Fibroblast of peridontal ligament (primary cell): ENCODE measurements around the gene MAPK8IP2.
"Not testable (repeated sequence)": the region's sequence is repeated elsewhere in the genome, so short reads cannot be mapped to it uniquely, and the experiment has no call there.

Experiments
- DNase-seq: peaks from one replicate; pipeline ENCODE4 v3.0.0-alpha.2; 2010; ENCODE audit errors: extremely low read depth

Gene MAPK8IP2

GRCh38 chr22:50599816-50600455, 657 bp upstream of the MAPK8IP2 start:
- peak; percentile 9 for DNase-seq

- DNase-seq: no peak
Measured at GRCh38 chr22:50600967-50601668, 525 bp downstream of the MAPK8IP2 start.

- DNase-seq: no peak
Measured at GRCh38 chr22:50601669-50602337, 1.2 kb downstream of the MAPK8IP2 start.

DNA sequence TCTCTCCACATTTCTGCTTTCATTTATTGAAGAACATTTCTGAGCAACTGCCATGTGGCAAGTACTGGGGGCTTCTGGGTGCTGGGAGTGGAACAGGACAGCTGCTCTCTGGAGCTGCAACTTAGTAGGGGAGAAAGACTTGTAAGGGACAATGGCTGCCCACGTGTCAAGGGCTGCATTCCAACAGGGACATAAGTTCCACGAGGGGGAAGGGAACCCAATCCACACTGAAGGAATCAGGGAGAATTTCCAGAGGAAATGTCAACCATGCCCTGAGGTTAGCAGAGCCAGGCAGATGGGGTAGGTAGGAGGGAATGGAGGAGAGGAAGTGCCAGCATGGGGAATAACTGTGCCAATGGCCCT, 1.7 kb downstream of the MAPK8IP2 start:
- DNase-seq: no peak

- DNase-seq: no peak
Measured at GRCh38 chr22:50603511-50604255, 3.1 kb downstream of the MAPK8IP2 start.

DNA sequence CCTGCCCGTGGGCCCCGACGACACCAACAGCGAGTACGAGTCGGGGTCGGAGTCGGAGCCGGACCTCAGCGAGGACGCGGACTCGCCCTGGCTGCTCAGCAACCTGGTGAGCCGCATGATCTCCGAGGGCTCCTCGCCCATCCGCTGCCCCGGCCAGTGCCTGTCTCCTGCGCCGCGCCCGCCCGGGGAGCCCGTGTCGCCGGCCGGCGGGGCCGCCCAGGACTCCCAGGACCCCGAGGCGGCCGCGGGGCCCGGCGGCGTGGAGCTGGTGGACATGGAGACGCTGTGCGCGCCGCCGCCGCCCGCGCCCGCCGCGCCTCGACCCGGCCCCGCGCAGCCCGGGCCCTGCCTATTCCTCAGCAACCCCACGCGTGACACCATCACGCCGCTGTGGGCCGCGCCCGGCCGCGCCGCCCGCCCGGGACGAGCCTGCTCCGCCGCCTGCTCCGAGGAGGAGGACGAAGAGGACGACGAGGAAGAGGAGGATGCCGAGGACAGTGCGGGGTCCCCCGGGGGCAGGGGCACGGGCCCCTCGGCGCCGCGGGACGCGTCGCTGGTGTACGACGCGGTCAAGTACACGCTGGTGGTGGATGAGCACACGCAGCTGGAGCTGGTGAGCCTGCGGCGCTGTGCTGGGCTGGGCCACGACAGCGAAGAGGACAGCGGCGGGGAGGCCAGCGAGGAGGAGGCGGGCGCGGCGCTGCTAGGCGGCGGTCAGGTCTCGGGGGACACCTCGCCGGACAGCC, 3.8 kb downstream of the MAPK8IP2 start:
- DNase-seq: no peak

DNA sequence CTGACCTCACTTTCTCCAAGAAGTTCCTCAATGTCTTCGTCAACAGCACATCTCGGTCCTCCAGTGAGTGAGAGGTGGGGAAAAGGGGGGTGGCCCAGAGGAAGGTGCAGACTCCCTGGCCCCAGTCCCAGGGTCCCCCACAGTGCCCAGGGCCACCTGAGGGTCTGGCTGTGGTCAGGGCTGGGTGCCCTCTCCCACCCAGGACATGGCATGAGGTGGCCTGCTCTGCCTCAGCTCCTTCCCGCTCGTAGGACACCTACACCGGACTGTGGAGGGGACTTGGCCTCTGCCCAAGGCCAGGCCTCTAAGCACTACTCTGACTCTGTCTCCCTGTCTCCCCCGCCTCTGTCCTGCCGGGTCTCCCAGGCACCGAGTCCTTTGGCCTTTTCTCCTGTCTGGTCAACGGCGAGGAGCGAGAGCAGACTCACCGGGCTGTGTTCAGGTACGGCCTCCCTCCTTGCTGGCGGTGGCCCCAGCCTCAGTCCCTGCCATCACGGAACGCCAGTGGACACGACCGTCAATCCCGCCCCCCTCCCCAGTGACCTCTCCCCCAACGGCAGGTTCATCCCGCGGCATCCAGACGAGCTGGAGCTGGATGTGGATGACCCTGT, 4.5 kb downstream of the MAPK8IP2 start:
- no peak for DNase-seq

DNA sequence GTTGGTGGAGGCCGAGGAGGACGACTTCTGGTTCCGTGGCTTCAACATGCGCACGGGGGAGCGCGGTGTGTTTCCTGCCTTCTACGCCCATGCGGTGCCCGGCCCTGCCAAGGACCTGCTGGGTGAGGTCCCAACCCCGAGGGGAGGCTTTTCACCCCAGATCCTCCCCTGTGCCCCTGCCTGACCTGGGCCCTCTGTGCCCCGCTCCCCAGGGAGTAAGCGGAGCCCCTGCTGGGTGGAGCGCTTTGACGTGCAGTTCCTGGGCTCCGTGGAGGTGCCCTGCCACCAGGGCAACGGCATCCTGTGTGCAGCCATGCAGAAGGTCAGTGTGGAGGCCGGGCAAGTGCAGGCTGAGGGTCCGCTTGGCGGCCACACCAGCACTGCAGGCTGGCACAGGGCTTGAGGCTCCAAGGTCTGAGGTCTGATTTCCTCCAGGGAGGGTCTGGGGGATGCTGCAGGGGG, 5.1 kb downstream of the MAPK8IP2 start:
- DNase-seq: no peak

DNA sequence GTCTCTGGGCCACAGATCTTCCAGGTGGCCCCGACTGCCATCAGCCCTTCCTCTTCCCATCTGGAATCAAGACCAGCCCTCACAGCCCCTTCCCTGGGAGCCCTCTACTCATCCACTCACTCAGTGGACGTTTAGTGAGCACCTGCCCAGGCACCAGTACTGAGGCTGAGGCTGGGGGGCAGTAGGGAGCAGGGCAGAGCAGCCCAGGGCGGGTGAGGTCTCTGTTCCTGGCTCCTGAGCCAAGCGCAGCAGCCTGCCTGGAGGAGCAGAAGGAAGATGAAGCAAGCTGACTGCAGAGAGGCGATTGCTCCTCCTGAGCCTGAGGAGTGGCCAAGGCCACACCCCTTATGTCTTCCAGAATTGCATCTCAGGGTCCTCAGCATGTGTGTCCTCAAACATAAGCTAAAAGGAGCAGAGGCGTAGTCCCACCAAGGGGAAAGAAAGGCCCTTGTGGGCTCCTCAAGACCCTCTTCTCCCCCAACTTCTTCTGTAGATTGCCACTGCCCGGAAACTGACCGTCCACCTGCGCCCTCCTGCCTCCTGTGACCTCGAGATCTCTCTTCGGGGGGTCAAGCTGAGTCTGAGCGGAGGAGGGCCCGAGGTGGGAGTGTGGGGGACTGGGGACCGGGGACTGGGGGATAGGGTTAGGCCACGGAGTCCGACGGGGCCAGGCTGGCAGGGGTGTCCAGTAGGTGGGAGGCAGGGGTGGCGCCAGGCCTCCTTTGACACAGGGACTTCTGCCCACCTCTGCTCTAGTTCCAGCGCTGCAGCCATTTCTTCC, 5.8 kb downstream of the MAPK8IP2 start:
- no peak for DNase-seq

DNA sequence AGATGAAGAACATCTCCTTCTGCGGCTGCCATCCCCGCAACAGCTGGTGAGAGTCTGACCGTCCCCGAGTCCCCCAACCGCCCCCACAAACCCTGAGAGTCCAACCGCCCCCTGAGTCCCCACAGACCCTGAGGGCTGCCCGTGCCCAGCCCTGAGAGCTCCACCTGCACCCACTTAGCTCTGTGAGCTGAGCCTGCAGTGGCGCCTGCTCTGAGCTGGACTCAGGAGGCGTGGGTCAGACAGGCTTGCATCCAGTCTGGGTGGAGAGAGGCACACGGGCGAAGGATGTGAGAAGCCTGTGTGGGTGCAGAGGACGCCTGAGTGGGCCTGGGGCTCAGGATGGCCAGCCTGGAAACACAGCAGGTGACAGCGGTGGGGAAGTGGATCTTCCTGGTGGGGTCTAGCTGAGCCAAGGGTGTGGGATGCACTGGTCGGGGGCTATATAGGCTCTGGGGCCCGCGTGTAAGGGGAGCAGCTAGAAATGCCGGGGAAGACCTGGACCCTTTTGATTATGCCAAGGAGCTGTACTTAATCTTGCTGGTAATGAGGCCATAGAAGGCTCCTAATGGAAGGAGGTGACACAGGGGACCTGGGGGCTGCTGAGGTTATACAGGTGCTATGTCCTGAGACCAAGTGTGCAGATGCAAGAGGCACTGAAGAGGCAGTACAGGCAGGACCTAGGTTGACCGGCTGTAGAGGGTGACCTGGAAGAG, 6.5 kb downstream of the MAPK8IP2 start:
- DNase-seq: no peak

GRCh38 chr22:50607659-50608020, 7.0 kb downstream of the MAPK8IP2 start:
- no peak for DNase-seq

DNA sequence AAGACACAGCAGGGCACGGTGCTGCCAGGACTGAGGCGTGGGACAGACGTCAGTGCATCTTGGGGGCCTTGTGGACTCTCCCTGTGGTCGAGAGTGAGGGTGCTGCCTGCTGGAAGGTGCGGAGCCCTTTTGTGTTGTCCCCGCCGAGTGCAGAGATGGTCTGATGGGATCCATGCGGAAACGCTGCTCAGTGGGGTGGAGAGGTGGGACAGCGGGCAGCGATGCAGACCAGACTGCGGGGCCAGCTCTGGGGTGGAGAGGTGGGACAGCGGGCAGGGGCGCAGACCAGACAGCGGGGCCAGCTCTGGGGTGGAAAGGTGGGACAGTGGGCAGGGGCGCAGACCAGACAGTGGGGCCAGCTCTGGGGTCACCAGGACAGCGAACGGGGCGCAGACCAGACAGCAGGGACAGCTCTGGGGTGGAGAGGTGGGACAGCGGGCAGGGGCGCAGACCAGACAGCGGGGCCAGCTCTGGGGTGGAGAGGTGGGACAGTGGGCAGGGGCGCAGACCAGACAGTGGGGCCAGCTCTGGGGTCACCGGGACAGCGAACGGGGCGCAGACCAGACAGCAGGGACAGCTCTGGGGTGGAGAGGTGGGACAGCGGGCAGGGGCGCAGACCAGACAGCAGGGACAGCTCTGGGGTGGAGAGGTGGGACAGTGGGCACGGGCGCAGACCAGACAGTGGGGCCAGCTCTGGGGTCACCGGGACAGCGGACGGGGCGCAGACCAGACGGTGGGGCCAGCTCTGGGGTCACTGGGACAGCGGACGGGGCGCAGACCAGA, 7.7 kb downstream of the MAPK8IP2 start:
- not testable (repeated sequence) for DNase-seq

- no peak for DNase-seq
Measured at GRCh38 chr22:50608996-50609395, 8.4 kb downstream of the MAPK8IP2 start.

GRCh38 chr22:50609599-50609998, 9.0 kb downstream of the MAPK8IP2 start:
- DNase-seq: no peak

- no peak for DNase-seq
Measured at GRCh38 chr22:50610041-50610451, 9.5 kb downstream of the MAPK8IP2 start.

GRCh38 chr22:50610581-50610980, 10.0 kb downstream of the MAPK8IP2 start:
- DNase-seq: no peak

DNA sequence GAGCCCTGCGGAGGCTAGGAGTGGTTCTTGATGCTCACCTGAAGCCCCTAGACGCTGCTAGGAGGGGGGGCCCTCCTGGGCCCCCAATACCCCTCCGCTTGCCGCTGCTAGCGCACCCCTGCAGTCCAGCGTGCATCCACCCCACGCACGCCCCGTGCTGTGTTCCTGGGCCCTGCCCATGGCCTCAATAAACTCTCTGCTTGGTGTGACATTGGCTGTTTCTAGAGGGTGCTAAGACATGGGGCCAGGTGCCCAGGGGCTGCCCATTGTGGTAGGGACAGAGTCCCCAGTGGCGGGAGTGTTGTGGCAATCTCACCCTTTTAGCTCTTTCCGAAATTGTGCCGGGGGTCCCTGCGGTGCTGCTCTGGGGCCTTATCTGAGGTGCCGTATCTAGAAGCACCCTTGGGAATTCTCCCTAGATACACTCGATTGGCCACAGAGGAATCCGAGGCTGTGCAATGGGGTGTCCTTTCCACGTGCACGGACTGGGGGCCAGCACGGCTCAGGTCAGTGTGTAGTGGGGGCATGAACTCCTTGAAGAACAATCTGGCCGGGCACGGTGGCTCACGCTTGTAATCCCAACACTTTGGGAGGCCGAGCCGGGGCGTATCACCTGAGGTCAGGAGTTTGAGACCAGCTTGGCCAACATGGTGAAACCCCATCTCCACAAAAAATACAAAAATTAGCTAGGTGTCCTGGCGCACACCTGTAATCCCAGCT, 10.9 kb downstream of the MAPK8IP2 start:
- DNase-seq: no peak

DNA sequence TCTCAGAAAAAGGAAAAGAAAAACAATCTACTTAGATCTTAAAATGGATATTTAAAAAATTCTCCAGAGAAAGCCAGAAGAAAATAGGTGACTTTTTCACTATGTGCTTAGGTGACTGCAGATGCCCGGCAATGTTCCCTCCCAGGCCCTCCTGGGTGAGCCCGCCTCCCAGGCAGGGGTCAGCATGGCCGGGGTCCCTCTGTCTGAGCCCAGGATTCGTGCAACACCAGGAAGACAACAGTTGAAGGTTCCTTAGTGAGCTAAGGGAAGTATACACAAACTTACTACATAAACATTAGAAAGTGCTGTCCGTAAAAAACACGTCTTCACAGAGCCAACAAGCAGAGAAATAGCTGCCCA, 11.6 kb downstream of the MAPK8IP2 start:
- no peak for DNase-seq
